ENCODE data around the gene KRTAP5-10. TPM values are rescaled to one million over a fixed set of nuclear protein-coding genes. Genes with fewer than 3 reads are reported as not detected.

KRTAP5-10 gene
- total RNA-seq, 6 experiments from 2014 or later: not detected

- H3K9me3 Mint-ChIP-seq: no peaks in the 10 kb centered on the region
- peaks cover 13% of the 10 kb centered on the region for H3K27me3 Mint-ChIP-seq (ENCODE audit: insufficient read depth)
- TF ChIP-seq CTCF (IDR thresholded peaks at IDR 0.05): no peak
Measured at GRCh38 chr11:71551711-71552110, 13.7 kb upstream of the KRTAP5-10 start.

GRCh38 chr11:71554996-71555395, 10.4 kb upstream of the KRTAP5-10 start:
- no peak for TF ChIP-seq CTCF (IDR thresholded peaks at IDR 0.05)
- DNase-seq: no peak
- no peaks in the 10 kb centered on the region for H3K9me3 Mint-ChIP-seq
- H3K27ac Mint-ChIP-seq: no peak overlapping the region
- no peak overlapping the region for H3K4me3 Mint-ChIP-seq
- no peaks in the 10 kb centered on the region for H3K36me3 Mint-ChIP-seq (ENCODE audit: low read depth)
- H3K27me3 Mint-ChIP-seq (ENCODE audit: insufficient read depth): peaks cover 14% of the 10 kb centered on the region
- H3K4me1 Mint-ChIP-seq (ENCODE audit: low read depth): no peaks in the 10 kb centered on the region

More at GRCh38 chr11:71551711-71552110, 13.7 kb upstream of the KRTAP5-10 start:
- no peak for DNase-seq
- Mint-ChIP-seq H3K4me1 (ENCODE audit: low read depth) (no peaks in the 10 kb centered on the region), H3K4me3 (no peak overlapping the region), H3K27ac (no peak overlapping the region), H3K36me3 (ENCODE audit: low read depth) (no peaks in the 10 kb centered on the region)

GRCh38 chr11:71555508-71555907, 9.9 kb upstream of the KRTAP5-10 start:
- Mint-ChIP-seq H3K4me1 (ENCODE audit: low read depth) (no peaks in the 10 kb centered on the region), H3K27me3 (ENCODE audit: insufficient read depth) (peaks cover 12% of the 10 kb centered on the region), H3K27ac (no peak overlapping the region), H3K9me3 (no peaks in the 10 kb centered on the region), H3K36me3 (ENCODE audit: low read depth) (no peaks in the 10 kb centered on the region), H3K4me3 (no peak overlapping the region)
- DNase-seq: no peak
- no peak for TF ChIP-seq CTCF (IDR thresholded peaks at IDR 0.05)

GRCh38 chr11:71556018-71556417, 9.3 kb upstream of the KRTAP5-10 start:
- H3K4me1 Mint-ChIP-seq (ENCODE audit: low read depth): no peaks in the 10 kb centered on the region
- no peak for TF ChIP-seq CTCF (IDR thresholded peaks at IDR 0.05)
- no peak overlapping the region for H3K27ac Mint-ChIP-seq
- H3K27me3 Mint-ChIP-seq (ENCODE audit: insufficient read depth): peaks cover 10% of the 10 kb centered on the region
- H3K36me3 Mint-ChIP-seq (ENCODE audit: low read depth): no peaks in the 10 kb centered on the region
- DNase-seq: no peak
- no peaks in the 10 kb centered on the region for H3K9me3 Mint-ChIP-seq
- no peak overlapping the region for H3K4me3 Mint-ChIP-seq

- Mint-ChIP-seq H3K4me1 (ENCODE audit: low read depth) (no peaks in the 10 kb centered on the region), H3K27me3 (ENCODE audit: insufficient read depth) (peaks cover 10% of the 10 kb centered on the region), H3K27ac (no peak overlapping the region), H3K9me3 (no peaks in the 10 kb centered on the region; the same call in 1 of the 2 replicates), H3K4me3 (no peak overlapping the region), H3K36me3 (ENCODE audit: low read depth) (no peaks in the 10 kb centered on the region)
- no peak for DNase-seq
- no peak for TF ChIP-seq CTCF (IDR thresholded peaks at IDR 0.05)
Measured at GRCh38 chr11:71557257-71557656, 8.1 kb upstream of the KRTAP5-10 start.

GRCh38 chr11:71558996-71559395, 6.4 kb upstream of the KRTAP5-10 start:
- no peak for DNase-seq
- H3K36me3 Mint-ChIP-seq (ENCODE audit: low read depth): no peaks in the 10 kb centered on the region
- peaks cover 17% of the 10 kb centered on the region for H3K27me3 Mint-ChIP-seq (ENCODE audit: insufficient read depth)
- no peaks in the 10 kb centered on the region; the same call in 1 of the 2 replicates for H3K9me3 Mint-ChIP-seq
- peaks cover 9% of the 10 kb centered on the region for H3K4me1 Mint-ChIP-seq (ENCODE audit: low read depth)
- H3K4me3 Mint-ChIP-seq: no peak overlapping the region
- H3K27ac Mint-ChIP-seq: no peak overlapping the region
- no peak for TF ChIP-seq CTCF (IDR thresholded peaks at IDR 0.05)

All from HFFc6 (cell line).